DOHH2 (cell line): ENCODE measurements around the gene TIGIT.

Experiments
- EZH2phosphoT487 ChIP-seq: fragments of 200-600 bp; sonication (generic); IDR thresholded peaks from 2 replicates; pipeline ENCODE4 v1.6.1; 2017; ENCODE audit warnings: borderline replicate concordance, mild to moderate bottlenecking, antibody characterized with exemption, low read length, moderate library complexity, mixed read lengths
- TF ChIP-seq, protein P1 (sequence below): fragments of 200-600 bp; sonication (generic); IDR thresholded peaks from one replicate; pipeline ENCODE4 v1.5.1; 2014; ENCODE audit warnings: antibody characterized with exemption, mild to moderate bottlenecking, low read depth, low read length; ENCODE audit not compliant: poor library complexity, severe bottlenecking

DNA sequence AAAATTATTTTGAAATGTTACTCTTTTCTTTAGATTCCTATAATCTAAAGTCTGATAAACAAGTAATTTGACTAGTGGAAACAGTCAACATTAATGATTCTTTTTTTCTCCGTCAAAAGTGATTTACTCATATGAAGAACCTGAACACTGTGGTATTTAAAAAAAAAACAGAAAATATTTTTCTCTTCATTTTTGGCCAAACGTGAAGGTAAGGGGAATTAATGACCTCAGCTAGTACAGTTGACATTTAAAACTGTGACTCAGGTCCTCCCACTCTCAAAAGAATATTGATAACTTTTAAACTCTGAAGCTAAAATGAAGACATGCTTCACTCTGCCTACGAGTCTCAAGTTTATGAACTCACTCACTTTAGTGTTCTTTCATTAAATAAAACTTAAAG, 34.5 kb downstream of the TIGIT start:
- TF ChIP-seq, protein P1, sequence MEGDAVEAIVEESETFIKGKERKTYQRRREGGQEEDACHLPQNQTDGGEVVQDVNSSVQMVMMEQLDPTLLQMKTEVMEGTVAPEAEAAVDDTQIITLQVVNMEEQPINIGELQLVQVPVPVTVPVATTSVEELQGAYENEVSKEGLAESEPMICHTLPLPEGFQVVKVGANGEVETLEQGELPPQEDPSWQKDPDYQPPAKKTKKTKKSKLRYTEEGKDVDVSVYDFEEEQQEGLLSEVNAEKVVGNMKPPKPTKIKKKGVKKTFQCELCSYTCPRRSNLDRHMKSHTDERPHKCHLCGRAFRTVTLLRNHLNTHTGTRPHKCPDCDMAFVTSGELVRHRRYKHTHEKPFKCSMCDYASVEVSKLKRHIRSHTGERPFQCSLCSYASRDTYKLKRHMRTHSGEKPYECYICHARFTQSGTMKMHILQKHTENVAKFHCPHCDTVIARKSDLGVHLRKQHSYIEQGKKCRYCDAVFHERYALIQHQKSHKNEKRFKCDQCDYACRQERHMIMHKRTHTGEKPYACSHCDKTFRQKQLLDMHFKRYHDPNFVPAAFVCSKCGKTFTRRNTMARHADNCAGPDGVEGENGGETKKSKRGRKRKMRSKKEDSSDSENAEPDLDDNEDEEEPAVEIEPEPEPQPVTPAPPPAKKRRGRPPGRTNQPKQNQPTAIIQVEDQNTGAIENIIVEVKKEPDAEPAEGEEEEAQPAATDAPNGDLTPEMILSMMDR, result no peak
- TF ChIP-seq EZH2phosphoT487, result no peak
